H1 (cell line): ENCODE data around the gene ITGB2. TPM values are rescaled to one million over a fixed set of nuclear protein-coding genes. Genes with fewer than 3 reads are reported as not detected.

Experiments used
- HDAC2 ChIP-seq, 2 experiments: fragments of 300-600 bp in 1 of 2; sonication (generic) in 1 of 2; IDR thresholded peaks; 2 replicates each; pipeline ENCODE4 v1.6.1; 2011 to 2012; ENCODE audit warnings: low read depth in 2 of 2, low read length in 2 of 2, mild to moderate bottlenecking in 2 of 2, moderate library complexity in 2 of 2, borderline replicate concordance in 1 of 2, inconsistent platforms in 1 of 2
- KDM5A ChIP-seq: fragments of 200-600 bp; IDR thresholded peaks from 2 replicates; pipeline ENCODE4 v1.7.1; 2012; ENCODE audit warnings: mild to moderate bottlenecking, low read length, inconsistent platforms, mixed read lengths
- SAP30 ChIP-seq: fragments of 300-600 bp; sonication (generic); IDR thresholded peaks from 2 replicates; pipeline ENCODE4 v1.7.1; 2012; ENCODE audit warnings: low read length, moderate library complexity, mild to moderate bottlenecking, inconsistent platforms; ENCODE audit not compliant: insufficient read depth, insufficient replicate concordance
- YY1 ChIP-seq: IDR thresholded peaks from 2 replicates; pipeline ENCODE4 v1.6.1; 2011; ENCODE audit warnings: low read depth, mild to moderate bottlenecking, low read length
- polyA plus RNA-seq, 7 experiments: library from polyadenylated mRNA; depleted of rRNA in 3 of 7; stranded (reverse) in 5 of 7; unstranded in 2 of 7; fragments of >200 nt in 5 of 7; fragments of 200-250 nt in 2 of 7; gene quantifications; 1 replicate in 5 of 7; 2 replicates in 1 of 7; 4 replicates in 1 of 7; pipeline versions ENCODE4 v1.2.1 to v1.2.3, GENCODE V29; 2011 to 2013; ENCODE audit warnings: missing spikeins in 2 of 7, mixed read lengths in 2 of 7
- total RNA-seq: library from RNA; stranded (reverse); fragmentation: NEBNext Ultra II Directional; extraction: Animal tissue kit (Norgen Biotek cat#: 25700); gene quantifications from 2 replicates; pipeline ENCODE4 v1.2.1, GENCODE V29; 2021
- TF ChIP-seq, protein P1 (sequence below): fragments of 300-600 bp; sonication (generic); IDR thresholded peaks from 2 replicates; pipeline ENCODE4 v1.7.1; 2012; ENCODE audit warnings: low read length, moderate library complexity, mild to moderate bottlenecking, inconsistent platforms; ENCODE audit not compliant: insufficient replicate concordance

Gene ITGB2
- total and polyA plus RNA-seq, 2 of the 8 experiments (the other 6 are each of a cell fraction or from before 2014, with no cell fraction given): 0.24 to 0.63 TPM

- no peak for TF ChIP-seq SAP30
- TF ChIP-seq KDM5A: no peak
- no peak for TF ChIP-seq HDAC2 (IDR thresholded peaks at IDR 0.05; ENCODE audit: borderline replicate concordance in 1 of 2, low read depth in 2 of 2, low read length in 2 of 2)
- TF ChIP-seq, protein P1, sequence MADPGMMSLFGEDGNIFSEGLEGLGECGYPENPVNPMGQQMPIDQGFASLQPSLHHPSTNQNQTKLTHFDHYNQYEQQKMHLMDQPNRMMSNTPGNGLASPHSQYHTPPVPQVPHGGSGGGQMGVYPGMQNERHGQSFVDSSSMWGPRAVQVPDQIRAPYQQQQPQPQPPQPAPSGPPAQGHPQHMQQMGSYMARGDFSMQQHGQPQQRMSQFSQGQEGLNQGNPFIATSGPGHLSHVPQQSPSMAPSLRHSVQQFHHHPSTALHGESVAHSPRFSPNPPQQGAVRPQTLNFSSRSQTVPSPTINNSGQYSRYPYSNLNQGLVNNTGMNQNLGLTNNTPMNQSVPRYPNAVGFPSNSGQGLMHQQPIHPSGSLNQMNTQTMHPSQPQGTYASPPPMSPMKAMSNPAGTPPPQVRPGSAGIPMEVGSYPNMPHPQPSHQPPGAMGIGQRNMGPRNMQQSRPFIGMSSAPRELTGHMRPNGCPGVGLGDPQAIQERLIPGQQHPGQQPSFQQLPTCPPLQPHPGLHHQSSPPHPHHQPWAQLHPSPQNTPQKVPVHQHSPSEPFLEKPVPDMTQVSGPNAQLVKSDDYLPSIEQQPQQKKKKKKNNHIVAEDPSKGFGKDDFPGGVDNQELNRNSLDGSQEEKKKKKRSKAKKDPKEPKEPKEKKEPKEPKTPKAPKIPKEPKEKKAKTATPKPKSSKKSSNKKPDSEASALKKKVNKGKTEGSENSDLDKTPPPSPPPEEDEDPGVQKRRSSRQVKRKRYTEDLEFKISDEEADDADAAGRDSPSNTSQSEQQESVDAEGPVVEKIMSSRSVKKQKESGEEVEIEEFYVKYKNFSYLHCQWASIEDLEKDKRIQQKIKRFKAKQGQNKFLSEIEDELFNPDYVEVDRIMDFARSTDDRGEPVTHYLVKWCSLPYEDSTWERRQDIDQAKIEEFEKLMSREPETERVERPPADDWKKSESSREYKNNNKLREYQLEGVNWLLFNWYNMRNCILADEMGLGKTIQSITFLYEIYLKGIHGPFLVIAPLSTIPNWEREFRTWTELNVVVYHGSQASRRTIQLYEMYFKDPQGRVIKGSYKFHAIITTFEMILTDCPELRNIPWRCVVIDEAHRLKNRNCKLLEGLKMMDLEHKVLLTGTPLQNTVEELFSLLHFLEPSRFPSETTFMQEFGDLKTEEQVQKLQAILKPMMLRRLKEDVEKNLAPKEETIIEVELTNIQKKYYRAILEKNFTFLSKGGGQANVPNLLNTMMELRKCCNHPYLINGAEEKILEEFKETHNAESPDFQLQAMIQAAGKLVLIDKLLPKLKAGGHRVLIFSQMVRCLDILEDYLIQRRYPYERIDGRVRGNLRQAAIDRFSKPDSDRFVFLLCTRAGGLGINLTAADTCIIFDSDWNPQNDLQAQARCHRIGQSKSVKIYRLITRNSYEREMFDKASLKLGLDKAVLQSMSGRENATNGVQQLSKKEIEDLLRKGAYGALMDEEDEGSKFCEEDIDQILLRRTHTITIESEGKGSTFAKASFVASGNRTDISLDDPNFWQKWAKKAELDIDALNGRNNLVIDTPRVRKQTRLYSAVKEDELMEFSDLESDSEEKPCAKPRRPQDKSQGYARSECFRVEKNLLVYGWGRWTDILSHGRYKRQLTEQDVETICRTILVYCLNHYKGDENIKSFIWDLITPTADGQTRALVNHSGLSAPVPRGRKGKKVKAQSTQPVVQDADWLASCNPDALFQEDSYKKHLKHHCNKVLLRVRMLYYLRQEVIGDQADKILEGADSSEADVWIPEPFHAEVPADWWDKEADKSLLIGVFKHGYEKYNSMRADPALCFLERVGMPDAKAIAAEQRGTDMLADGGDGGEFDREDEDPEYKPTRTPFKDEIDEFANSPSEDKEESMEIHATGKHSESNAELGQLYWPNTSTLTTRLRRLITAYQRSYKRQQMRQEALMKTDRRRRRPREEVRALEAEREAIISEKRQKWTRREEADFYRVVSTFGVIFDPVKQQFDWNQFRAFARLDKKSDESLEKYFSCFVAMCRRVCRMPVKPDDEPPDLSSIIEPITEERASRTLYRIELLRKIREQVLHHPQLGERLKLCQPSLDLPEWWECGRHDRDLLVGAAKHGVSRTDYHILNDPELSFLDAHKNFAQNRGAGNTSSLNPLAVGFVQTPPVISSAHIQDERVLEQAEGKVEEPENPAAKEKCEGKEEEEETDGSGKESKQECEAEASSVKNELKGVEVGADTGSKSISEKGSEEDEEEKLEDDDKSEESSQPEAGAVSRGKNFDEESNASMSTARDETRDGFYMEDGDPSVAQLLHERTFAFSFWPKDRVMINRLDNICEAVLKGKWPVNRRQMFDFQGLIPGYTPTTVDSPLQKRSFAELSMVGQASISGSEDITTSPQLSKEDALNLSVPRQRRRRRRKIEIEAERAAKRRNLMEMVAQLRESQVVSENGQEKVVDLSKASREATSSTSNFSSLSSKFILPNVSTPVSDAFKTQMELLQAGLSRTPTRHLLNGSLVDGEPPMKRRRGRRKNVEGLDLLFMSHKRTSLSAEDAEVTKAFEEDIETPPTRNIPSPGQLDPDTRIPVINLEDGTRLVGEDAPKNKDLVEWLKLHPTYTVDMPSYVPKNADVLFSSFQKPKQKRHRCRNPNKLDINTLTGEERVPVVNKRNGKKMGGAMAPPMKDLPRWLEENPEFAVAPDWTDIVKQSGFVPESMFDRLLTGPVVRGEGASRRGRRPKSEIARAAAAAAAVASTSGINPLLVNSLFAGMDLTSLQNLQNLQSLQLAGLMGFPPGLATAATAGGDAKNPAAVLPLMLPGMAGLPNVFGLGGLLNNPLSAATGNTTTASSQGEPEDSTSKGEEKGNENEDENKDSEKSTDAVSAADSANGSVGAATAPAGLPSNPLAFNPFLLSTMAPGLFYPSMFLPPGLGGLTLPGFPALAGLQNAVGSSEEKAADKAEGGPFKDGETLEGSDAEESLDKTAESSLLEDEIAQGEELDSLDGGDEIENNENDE: no peak
- no peak for TF ChIP-seq YY1
Observed at GRCh38 chr21:44918107-44918470, 2.6 kb downstream of the ITGB2 start (continued).
